Lower leg skin (tissue), 3 donors: ENCODE results near the gene NRSN2.

Source experiments
- POLR2A ChIP-seq, 2 donors: fragments of 450-650 bp; IDR thresholded peaks; one replicate each; pipeline ENCODE4 v1.6.1; 2016 to 2017; ENCODE audit warnings: antibody characterized with exemption in 2 of 2, mild to moderate bottlenecking in 1 of 2, moderate library complexity in 1 of 2
- TF ChIP-seq, protein P1 (sequence below), 3 donors: fragments of 450-650 bp; IDR thresholded peaks; one replicate each; pipeline ENCODE4 v1.5.1; 2016; ENCODE audit warnings: antibody characterized with exemption in 3 of 3, mild to moderate bottlenecking in 3 of 3, moderate library complexity in 2 of 3

DNA sequence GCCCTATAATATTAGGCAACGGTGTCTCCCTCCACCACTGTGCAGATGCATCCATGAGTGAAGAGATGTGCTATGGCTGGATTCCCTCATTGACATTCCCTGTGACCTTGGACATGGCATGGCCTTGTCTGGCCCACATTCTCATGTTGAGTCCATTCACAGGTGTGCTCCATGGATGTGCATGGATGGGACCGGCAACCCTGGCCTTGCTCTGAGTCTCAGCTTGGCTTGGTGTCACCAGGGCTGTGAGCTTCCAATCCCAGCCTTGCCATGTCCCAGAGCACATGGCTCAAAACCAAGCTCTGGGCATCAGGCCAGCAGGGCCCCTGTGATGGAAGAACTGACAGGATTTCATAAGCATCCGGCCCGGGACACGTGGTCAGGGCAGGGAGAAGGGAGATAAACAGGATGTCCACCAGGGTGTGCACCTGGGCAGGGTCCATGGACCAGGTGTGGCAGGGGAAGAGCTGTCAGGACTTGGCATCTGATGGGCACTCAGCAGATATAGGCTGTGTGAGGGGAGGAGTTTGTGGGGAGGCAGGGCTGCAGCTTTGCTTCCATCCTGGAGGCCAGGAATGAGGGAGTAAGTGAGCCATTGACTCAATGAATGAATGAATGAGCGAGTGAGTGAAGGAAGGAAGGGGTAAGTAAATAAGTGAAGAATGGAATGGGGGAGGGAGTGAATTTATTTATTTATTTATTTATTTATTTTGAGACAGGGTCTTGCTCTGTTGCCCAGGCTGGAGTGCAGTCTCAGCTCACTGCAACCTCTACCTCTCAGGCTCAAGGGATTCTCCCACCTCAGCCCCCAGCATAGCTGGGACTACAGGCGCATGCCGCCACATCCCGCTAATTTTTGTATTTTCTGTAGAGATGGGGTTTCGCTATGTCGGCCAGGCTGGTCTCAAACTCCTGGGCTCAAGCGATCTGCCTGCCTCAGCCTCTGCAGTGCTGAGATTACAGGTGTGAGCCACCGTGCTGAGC lies 15.7 kb downstream of the NRSN2 start:
- TF ChIP-seq, protein P1, sequence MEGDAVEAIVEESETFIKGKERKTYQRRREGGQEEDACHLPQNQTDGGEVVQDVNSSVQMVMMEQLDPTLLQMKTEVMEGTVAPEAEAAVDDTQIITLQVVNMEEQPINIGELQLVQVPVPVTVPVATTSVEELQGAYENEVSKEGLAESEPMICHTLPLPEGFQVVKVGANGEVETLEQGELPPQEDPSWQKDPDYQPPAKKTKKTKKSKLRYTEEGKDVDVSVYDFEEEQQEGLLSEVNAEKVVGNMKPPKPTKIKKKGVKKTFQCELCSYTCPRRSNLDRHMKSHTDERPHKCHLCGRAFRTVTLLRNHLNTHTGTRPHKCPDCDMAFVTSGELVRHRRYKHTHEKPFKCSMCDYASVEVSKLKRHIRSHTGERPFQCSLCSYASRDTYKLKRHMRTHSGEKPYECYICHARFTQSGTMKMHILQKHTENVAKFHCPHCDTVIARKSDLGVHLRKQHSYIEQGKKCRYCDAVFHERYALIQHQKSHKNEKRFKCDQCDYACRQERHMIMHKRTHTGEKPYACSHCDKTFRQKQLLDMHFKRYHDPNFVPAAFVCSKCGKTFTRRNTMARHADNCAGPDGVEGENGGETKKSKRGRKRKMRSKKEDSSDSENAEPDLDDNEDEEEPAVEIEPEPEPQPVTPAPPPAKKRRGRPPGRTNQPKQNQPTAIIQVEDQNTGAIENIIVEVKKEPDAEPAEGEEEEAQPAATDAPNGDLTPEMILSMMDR (IDR thresholded peaks at IDR 0.05) = peak in 1 of 3 donors; percentile 76
- no peak for TF ChIP-seq POLR2A (IDR thresholded peaks at IDR 0.05)
